Activated naive CD4-positive, alpha-beta T cell treated with anti-CD3 and anti-CD28 coated beads, Interleukin-2, amount 50 U/mL, for 72 hours (primary cell): Measurements from ENCODE around the gene IL10. TPM values are rescaled to one million over a fixed set of nuclear protein-coding genes. Genes with fewer than 3 reads are reported as not detected.

ENCODE experiments used
- ATAC-seq, 2 donors: fragments of 150-1000 bp; cut with Tn5 transposase; 2 replicates each; pipeline ENCODE4 v1.10.0; 2021; ENCODE audit warnings: mild to moderate bottlenecking in 2 of 2, moderate library complexity in 2 of 2
- DNase-seq, 2 donors: peaks; one replicate each; pipeline ENCODE4 v3.0.0; 2021 to 2022; ENCODE audit warnings: low spot score in 2 of 2
- H3K27ac Mint-ChIP-seq, 2 donors: one replicate each; pipeline ENCODE4 v1.8.0; 2022; ENCODE audit warnings: mild to moderate bottlenecking in 2 of 2, mixed read lengths in 2 of 2
- H3K36me3 Mint-ChIP-seq, 2 donors: one replicate each; pipeline ENCODE4 v1.8.0; 2022; ENCODE audit warnings: mixed read lengths in 2 of 2
- H3K9me3 Mint-ChIP-seq, 2 donors: one replicate each; pipeline ENCODE4 v1.8.0; 2022; ENCODE audit warnings: mixed read lengths in 2 of 2
- total RNA-seq, 2 donors: library from RNA; stranded (reverse); gene quantifications; one replicate each; pipeline ENCODE4 v1.2.3, GENCODE V29; 2022

Gene IL10
- total RNA-seq, 2 donors from 2014 or later = 0.29 TPM; not detected in 1

- H3K36me3 Mint-ChIP-seq = peaks cover 11 to 17% of the 10 kb centered on the region in 2 donors
- DNase-seq = no peak
- no peak for ATAC-seq
- no peak overlapping the region for H3K27ac Mint-ChIP-seq
- no peaks in the 10 kb centered on the region for H3K9me3 Mint-ChIP-seq
Observed at GRCh38 chr1:206732508-206732907, 39.8 kb downstream of the IL10 start.

GRCh38 chr1:206729507-206729906 lies 42.8 kb downstream of the IL10 start:
- Mint-ChIP-seq H3K36me3 (peaks cover 6 to 10% of the 10 kb centered on the region in 2 donors), H3K27ac (no peak overlapping the region), H3K9me3 (no peaks in the 10 kb centered on the region)
- peak in 1 of 2 donors; percentile 52 for ATAC-seq
- DNase-seq = no peak

- Mint-ChIP-seq H3K27ac (no peak overlapping the region), H3K9me3 (no peaks in the 10 kb centered on the region), H3K36me3 (peaks cover 6 to 10% of the 10 kb centered on the region in 2 donors)
- DNase-seq (no peak), ATAC-seq (no peak)
Observed at GRCh38 chr1:206729050-206729449, 43.2 kb downstream of the IL10 start.

GRCh38 chr1:206728697-206728987 lies 43.7 kb downstream of the IL10 start:
- ATAC-seq = no peak
- H3K9me3 Mint-ChIP-seq = no peaks in the 10 kb centered on the region
- DNase-seq = no peak
- peaks cover 6 to 10% of the 10 kb centered on the region in 2 donors for H3K36me3 Mint-ChIP-seq
- H3K27ac Mint-ChIP-seq = no peak overlapping the region

GRCh38 chr1:206727981-206728696 lies 44.2 kb downstream of the IL10 start:
- Mint-ChIP-seq H3K36me3 (peaks cover 6 to 10% of the 10 kb centered on the region in 2 donors), H3K27ac (no peak overlapping the region), H3K9me3 (no peaks in the 10 kb centered on the region)
- ATAC-seq (no peak), DNase-seq (no peak)

GRCh38 chr1:206725109-206725963 lies 47.0 kb downstream of the IL10 start:
- Mint-ChIP-seq H3K36me3 (peaks cover 0 to 10% of the 10 kb centered on the region in 2 donors), H3K27ac (no peak overlapping the region), H3K9me3 (no peaks in the 10 kb centered on the region)
- peak in 1 of 2 donors; percentile 71 for DNase-seq
- ATAC-seq = peak; percentile 30 to 59

GRCh38 chr1:206723805-206724472 lies 48.4 kb downstream of the IL10 start:
- DNase-seq (no peak), ATAC-seq (no peak)
- H3K36me3 Mint-ChIP-seq = no peaks in the 10 kb centered on the region
- H3K27ac Mint-ChIP-seq = peak overlapping the region in 1 of 2 donors; percentile 50
- no peaks in the 10 kb centered on the region for H3K9me3 Mint-ChIP-seq

GRCh38 chr1:206723462-206723804 lies 48.9 kb downstream of the IL10 start:
- no peak for ATAC-seq
- DNase-seq = no peak
- Mint-ChIP-seq H3K27ac (peak overlapping the region in 1 of 2 donors; percentile 29), H3K9me3 (no peaks in the 10 kb centered on the region), H3K36me3 (no peaks in the 10 kb centered on the region)

- H3K27ac Mint-ChIP-seq = no peak overlapping the region
- no peak for DNase-seq
- no peaks in the 10 kb centered on the region for H3K9me3 Mint-ChIP-seq
- no peak for ATAC-seq
- no peaks in the 10 kb centered on the region for H3K36me3 Mint-ChIP-seq
Observed at GRCh38 chr1:206722751-206723461, 49.4 kb downstream of the IL10 start.

GRCh38 chr1:206721454-206721853 lies 50.8 kb downstream of the IL10 start:
- no peak for ATAC-seq
- H3K27ac Mint-ChIP-seq = no peak overlapping the region
- no peak for DNase-seq
- H3K36me3 Mint-ChIP-seq = no peaks in the 10 kb centered on the region
- H3K9me3 Mint-ChIP-seq = no peaks in the 10 kb centered on the region

GRCh38 chr1:206719169-206719839 lies 53.0 kb downstream of the IL10 start:
- H3K9me3 Mint-ChIP-seq = no peaks in the 10 kb centered on the region
- H3K27ac Mint-ChIP-seq = no peak overlapping the region
- DNase-seq (no peak), ATAC-seq (no peak)
- no peaks in the 10 kb centered on the region for H3K36me3 Mint-ChIP-seq

- Mint-ChIP-seq H3K36me3 (no peaks in the 10 kb centered on the region), H3K9me3 (no peaks in the 10 kb centered on the region), H3K27ac (peak overlapping the region in 1 of 2 donors; percentile 59)
- ATAC-seq (peak in 1 of 2 donors; percentile 5), DNase-seq (no peak)
Observed at GRCh38 chr1:206717674-206717989, 54.7 kb downstream of the IL10 start.

Other genes starting within 250 kb of the IL10 start
- 100 to 1,000 TPM in 1 of 2 donors, 10 to 100 TPM in 1; 87.1 to 111 TPM for gene EIF2D, start 160.0 kb downstream of the IL10 start, total RNA-seq
- gene DYRK3, start 137.0 kb downstream of the IL10 start, total RNA-seq = 10 to 100 TPM in 1 of 2 donors, 1 to 10 TPM in 1; 2.8 to 12.8 TPM
- 100 to 1,000 TPM in 1 of 2 donors, 10 to 100 TPM in 1; 69.4 to 116 TPM for gene MAPKAPK2, start 87.6 kb downstream of the IL10 start, total RNA-seq
- gene IL19, start 1.7 kb downstream of the IL10 start, total RNA-seq = not detected
- not detected for gene IL20, start 93.1 kb upstream of the IL10 start, total RNA-seq
- gene IL24, start 124.9 kb upstream of the IL10 start, total RNA-seq = 10 to 100 TPM; 19.0 to 22.2 TPM
- gene FCMR, start 149.4 kb upstream of the IL10 start, total RNA-seq = 10 to 100 TPM; 31.4 to 37.3 TPM
- under 1 TPM in 1 of 2 donors, not detected in 1; 0.05 TPM for gene PIGR, start 174.0 kb upstream of the IL10 start, total RNA-seq
- gene FCAMR, start 198.0 kb upstream of the IL10 start, total RNA-seq = not detected